HG02840 (cell line): ENCODE data around the gene PDS5A.
"Not testable (repeated sequence)": the region's sequence is repeated elsewhere in the genome, so short reads cannot be mapped to it uniquely, and the experiment has no call there.

ENCODE experiments used
- ATAC-seq: cut with Tn5 transposase; IDR thresholded peaks from one replicate; pipeline ENCODE4 v1.9.1; 2021; ENCODE audit warnings: mild to moderate bottlenecking, moderate library complexity, moderate number of reproducible peaks; ENCODE audit not compliant: unreplicated experiment, low FRiP score

Gene PDS5A

DNA sequence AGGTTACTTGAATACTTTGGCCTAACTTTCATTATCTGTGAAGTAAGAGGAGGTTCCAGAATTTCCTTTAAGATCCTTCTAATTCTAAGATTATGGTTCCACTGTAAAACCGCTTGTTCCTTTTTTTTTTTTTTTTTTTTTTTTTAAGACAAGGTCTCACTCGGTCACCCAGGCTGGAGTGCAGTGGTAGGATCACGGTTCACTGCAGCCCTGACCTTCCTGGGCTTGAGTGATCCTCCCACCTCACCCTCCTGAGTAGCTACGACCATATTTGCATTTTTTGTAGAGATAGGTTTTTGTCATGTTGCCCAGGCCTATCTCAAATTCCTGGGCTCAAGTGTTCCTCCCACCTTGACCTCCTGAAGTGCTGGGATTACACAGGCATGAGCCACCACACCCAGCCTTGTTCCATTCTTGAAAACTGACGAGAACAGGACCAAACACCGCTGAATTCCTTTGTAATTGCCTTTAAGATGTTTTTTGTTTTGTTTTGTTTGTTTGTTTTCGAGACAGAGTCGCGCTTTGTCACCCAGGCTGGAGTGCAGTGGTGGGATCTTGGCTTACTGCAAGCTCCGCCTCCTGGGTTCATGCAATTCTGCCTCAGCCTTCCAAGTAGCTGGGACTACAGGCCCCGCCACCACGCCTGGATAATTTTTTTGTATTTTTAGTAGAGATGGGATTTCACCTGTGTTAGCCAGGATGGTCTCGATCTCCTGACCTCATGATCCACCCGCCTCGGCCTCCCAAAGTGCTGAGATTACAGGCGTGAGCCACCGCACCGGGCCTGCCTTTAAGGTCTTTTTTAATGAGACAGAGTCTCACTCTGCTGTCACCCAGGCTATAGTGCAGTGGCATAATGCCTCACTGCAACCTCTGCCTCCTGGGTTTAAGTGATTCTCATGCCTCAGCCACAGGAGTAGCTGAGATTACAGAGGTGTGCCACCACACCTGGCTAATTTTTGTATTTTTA, 6.8 kb downstream of the PDS5A start:
- no peak for ATAC-seq

DNA sequence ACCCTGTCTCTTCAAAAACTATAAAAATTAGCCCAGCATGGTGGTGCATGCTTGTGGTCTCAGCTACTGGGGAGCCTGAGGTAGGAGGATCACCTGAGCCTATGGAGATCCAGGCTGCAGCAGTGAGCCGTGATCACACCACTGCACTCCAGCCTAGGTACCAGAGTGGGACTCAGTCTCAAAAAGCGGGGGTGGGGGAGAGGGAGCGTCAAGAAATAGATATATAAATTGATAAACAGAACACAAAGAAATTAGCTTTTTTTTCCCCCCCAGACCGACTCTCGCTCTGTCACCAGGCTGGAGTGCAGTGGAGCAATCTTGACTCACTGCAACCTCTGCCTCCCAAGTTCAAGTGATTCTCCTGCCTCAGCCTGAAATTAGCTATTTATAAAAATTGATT, 14.1 kb downstream of the PDS5A start:
- ATAC-seq = no peak

- ATAC-seq = no peak
Observed at GRCh38 chr4:39961311-39961877, 16.3 kb downstream of the PDS5A start.

GRCh38 chr4:39950861-39951481, 26.7 kb downstream of the PDS5A start:
- no peak for ATAC-seq

DNA sequence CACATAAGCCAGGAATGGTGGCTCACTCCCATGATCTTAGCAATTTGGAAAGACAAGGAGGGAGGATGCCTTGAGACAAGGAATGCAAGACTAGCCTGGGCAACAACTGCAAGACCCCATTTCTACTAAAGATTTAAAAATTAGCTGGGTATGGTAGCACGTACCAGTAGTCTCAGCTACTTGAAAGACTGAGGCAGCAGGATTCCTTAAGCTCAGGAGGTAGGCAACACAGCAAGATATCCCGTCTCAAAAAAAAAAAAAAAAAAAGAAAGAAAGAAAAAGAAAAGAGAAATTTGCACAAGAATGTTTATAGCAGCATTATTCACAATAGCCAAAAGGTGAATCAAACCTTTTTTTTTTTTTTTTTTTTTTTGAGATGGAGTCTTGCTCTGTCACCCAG, 29.7 kb downstream of the PDS5A start:
- ATAC-seq = no peak

DNA sequence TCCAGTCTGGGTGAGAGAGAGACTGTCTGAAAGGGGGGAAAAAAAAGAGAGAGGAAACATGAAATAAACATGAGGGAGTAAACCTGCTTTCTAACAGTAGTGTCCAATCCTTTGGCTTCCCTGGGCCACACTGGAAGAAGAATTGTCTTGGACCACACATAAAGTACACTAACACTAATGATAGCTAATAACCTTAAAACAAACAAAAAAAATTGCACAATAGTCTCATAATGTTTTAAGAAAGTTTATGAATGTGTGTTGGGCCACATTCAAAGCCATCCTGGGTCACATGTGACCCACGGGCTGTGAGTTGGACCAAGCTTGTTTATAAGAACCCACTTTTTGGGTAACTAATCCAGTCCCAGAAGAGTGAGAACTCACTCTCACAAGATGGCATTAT, 30.3 kb downstream of the PDS5A start:
- ATAC-seq = no peak

GRCh38 chr4:39944245-39944644, 33.5 kb downstream of the PDS5A start:
- ATAC-seq = not testable (repeated sequence)

DNA sequence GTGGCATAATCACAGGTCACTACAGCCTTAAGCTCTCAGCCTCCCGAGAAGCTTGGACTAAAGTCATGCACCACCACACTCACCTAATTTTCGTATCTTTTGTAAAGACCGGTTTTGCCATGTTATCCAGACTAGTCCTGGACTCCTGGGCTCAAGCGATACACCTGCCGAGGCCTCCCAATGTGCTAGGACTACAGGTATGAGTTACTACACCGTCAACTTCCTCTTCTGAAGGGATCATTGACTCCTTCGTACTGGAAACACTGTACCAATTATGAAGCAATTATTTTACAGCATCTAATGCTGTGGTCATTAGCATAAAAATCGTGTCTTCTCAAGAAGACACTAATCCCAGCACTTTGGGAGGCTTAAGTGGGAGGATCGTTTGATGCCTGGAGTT, 35.2 kb downstream of the PDS5A start:
- no peak for ATAC-seq

- ATAC-seq = no peak
Observed at GRCh38 chr4:39941682-39942217, 36.0 kb downstream of the PDS5A start.

DNA sequence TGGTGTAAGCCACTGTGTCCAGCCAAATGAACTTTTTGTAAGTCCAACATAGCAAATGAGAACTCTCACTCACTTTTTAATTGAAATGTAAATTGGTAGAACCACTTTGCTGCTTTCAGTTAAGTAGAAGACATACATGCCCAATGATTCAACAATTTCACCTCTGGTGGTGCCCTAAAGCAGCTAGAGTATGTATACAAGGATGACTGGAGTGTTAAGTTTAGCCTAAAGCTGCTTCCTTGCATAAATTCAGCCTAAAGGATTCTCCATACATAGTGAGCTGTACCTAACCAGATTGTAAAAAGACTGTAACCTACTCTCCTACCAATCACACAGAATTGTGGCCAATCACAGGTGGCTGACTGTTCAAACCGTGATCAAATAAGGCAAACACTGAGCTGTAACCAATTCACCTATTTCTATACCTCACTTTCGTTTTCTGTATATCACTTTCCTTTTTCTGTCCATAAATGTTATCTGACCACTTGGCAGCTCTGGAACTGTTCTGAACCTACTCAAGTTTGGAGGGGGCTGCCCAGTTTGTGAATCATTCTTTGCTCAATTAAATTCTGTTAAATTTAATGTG, 39.9 kb downstream of the PDS5A start:
- no peak for ATAC-seq

DNA sequence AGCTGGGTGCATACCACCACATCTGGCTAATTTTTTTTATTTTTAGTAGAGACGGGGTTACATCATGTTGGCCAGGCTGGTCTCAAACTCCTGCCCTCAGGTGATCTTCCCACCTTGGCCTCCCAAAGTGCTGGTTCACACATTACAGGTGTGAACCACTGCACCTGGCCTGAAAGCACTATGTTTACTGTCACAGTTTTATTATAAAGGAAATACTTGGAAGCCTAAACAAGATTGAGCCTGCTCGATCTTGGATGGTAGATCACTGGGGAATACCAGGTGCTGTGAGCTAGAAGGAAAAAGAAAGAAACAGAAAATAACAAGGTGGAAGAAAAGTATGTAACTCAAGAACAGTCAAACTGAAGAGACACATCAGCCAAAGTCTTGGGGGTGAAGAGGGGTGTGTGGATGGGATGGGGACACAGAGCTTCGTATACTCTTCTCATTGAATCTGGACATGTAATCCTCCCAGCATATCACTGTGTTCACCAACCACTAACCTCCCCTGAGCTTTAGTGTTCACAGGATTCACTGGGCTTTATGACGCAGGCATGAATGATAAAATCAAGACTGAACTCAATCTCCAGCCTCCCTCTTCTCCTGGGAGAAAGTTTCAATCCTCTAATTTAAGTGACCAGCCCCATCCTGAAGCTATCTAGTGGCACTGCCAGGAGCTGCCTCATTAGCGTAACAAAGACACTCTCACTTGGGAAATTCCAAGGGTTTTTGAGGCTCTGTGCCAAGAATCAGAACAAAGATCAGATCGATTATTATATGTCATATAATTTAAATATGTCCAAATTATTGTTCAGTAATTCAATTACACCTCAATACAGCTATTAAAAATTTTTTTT, 40.9 kb downstream of the PDS5A start:
- no peak for ATAC-seq

DNA sequence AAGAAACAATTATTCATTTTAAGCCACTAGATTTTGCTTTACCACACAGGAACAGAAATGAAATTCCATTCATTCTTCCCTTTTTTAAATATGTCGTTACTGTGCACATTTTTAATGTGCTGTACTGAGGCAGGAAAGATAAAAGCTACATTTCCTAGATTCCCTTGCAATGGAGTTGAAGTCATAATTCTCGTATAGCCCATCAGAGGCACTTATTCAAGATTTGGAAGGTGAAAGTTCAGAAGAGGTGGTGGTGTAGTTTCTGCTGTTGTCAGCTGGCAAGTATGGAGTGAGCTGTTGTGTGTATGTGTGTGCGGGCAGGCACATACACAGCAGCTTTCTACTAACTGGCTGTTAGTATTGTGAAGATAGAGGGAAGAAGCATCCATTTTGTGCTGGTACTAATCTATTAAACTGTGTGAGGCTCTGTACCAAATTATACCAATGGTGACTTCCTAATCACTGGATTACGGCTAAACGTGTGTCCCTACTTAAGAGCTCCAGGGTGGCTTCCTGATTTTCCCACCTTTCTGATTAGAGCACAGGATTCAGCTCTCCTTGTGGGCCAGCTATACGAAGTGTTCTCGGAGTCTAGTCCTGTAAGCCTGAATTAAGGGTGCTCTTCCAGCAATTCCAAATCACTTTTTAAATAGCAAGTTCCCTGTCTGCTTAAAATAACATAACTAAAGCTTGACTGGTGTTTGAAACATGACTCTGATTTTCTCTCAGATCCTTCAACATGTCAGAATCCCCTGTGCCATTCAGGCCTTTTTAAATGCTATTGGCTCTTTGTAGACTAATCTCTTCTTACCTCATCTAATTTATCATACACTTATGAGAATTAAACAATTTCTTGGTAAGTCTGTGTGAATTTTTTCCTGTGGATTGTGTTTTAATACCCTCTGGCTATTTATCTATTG, 43.8 kb downstream of the PDS5A start:
- ATAC-seq = no peak

- no peak for ATAC-seq
Observed at GRCh38 chr4:39932776-39933402, 44.8 kb downstream of the PDS5A start.

GRCh38 chr4:39931441-39931901, 46.2 kb downstream of the PDS5A start:
- ATAC-seq = no peak

GRCh38 chr4:39928538-39928937, 49.2 kb downstream of the PDS5A start:
- no peak for ATAC-seq

- ATAC-seq = no peak
Observed at GRCh38 chr4:39924014-39924413, 53.7 kb downstream of the PDS5A start.

DNA sequence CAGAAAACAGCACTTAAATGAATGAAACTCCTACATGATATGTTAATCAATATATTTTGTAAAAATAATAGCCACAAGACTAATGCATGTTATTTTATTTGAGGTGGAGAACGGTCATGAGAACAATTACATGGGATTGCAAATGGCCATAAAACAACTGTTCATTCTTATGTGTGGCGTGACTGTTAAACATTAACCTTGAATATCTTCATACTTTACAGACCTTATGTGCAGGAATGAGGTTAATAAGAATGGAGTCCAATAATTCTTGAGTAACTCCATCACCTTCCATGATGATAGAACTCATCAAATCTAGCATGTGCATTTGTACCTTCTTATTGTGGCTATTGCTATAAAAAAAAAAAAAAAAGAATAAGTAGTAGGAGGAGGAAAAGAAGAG, 55.3 kb downstream of the PDS5A start:
- no peak for ATAC-seq

GRCh38 chr4:39913471-39913870, 64.2 kb downstream of the PDS5A start:
- no peak for ATAC-seq
